ENCODE results near the gene TAS1R3.
A peak's percentile ranks its signal among the peaks of the same experiment; 100 is the strongest.

The TAS1R3 gene

DNA sequence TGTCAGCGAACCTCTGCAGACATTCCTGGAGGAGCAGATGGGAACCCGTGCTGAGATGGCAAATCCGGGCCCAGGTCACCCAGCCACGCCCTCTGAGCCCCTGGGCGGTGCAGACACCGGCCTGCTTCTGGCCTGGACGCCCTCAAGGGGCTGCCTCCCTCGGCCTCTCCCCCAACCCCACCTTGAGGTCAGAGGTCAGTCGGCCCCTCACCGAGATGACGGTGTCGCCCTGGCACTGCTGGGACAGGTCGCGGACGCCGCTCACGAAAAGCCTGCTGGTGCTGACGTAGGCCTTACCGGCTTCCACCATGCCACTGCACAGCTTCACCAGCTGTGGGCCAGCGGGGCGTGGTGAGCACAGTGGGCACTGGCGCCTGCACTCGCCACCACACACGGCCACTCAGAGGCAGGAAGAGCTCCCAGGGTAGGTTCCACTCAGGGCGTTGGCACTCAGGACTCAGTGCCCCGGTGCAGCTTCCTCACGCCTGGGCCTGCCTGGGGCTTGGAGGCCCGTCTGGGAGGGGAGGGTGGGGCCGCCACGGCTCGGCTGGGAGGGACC is 28.1 kb upstream of the TAS1R3 start:
- TF ChIP-seq, protein P1, sequence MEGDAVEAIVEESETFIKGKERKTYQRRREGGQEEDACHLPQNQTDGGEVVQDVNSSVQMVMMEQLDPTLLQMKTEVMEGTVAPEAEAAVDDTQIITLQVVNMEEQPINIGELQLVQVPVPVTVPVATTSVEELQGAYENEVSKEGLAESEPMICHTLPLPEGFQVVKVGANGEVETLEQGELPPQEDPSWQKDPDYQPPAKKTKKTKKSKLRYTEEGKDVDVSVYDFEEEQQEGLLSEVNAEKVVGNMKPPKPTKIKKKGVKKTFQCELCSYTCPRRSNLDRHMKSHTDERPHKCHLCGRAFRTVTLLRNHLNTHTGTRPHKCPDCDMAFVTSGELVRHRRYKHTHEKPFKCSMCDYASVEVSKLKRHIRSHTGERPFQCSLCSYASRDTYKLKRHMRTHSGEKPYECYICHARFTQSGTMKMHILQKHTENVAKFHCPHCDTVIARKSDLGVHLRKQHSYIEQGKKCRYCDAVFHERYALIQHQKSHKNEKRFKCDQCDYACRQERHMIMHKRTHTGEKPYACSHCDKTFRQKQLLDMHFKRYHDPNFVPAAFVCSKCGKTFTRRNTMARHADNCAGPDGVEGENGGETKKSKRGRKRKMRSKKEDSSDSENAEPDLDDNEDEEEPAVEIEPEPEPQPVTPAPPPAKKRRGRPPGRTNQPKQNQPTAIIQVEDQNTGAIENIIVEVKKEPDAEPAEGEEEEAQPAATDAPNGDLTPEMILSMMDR (IDR thresholded peaks at IDR 0.05; ENCODE audit: low read depth, low read length, missing control alignments) = no peak
- no peak for DNase-seq (ENCODE audit: low read depth)
- H3K4me3 ChIP-seq (ENCODE audit: low read depth, low read length) = no peak overlapping the region

DNA sequence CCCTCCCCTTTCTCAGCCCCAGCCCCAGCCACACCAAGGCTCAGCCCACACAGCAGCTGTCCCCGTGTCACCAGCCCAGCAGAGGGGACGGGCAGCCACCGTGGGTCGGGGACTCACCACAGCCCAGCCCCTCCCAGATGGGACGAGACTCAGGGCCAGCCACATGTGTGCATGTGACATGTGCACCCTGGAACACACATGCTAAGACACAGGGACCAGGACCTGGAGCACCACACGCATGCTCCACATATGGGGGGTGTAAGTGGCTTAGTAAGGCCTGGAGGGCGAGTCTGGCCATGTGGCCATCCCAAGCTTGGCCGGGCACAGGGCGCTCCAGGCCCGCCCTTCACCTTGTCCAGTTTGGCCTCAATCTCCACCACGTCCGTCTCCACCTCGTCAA is 27.3 kb upstream of the TAS1R3 start:
- no peak for DNase-seq (ENCODE audit: low read depth)
- TF ChIP-seq, protein P1 (IDR thresholded peaks at IDR 0.05; ENCODE audit: low read depth, low read length, missing control alignments) = no peak
- no peak overlapping the region for H3K4me3 ChIP-seq (ENCODE audit: low read depth, low read length)

DNA sequence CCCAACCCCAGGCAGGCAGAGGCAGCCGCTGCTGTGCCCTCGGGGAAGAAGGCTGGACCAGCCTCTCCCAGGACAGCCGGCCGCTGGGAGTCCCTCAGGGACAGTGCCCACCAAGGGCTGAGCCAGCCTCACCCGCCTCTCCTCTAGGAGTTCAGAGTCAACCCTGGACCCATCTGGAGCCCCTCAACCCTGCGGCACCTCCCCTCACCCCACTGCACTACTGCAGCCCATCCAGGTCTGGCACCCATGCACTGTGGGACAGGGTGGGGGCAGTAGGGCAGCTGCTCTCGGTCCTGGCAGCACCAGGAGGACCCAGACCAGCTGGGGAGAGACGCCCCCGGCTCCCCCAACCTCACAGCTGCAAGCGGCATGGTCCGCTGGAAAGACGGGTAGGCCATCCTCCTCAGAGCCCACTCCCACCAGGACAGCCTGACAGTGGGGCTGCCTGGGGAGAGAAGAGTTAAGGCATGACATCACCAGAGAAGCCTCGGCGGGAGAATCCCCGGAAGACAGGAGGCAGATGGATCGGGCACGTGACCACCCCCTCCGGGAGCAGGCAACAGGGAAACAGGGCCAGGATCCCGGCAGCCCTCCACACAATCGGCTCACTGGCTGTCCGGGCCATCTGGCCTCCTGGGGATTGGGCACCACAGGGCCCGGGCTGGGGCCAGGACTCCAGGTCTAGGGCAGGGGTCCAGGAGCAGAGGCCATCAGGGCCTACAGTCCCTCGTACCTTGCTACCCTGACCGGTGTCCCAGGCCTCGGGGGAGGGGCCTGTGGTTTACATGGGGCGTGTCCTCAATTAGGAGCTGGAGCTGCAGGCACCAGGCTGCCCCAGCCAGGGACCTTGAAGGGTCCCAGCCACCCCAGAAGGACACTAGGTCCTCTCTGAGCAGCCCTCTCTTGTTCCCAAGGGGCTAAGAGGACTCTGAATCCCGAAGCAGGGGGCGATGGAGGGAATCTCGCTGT is 26.5 kb upstream of the TAS1R3 start:
- no peak for DNase-seq (ENCODE audit: low read depth)
- TF ChIP-seq, protein P1 (IDR thresholded peaks at IDR 0.05; ENCODE audit: low read depth, low read length, missing control alignments) = no peak
- H3K4me3 ChIP-seq (ENCODE audit: low read depth, low read length) = peak overlapping the region; percentile 76

DNA sequence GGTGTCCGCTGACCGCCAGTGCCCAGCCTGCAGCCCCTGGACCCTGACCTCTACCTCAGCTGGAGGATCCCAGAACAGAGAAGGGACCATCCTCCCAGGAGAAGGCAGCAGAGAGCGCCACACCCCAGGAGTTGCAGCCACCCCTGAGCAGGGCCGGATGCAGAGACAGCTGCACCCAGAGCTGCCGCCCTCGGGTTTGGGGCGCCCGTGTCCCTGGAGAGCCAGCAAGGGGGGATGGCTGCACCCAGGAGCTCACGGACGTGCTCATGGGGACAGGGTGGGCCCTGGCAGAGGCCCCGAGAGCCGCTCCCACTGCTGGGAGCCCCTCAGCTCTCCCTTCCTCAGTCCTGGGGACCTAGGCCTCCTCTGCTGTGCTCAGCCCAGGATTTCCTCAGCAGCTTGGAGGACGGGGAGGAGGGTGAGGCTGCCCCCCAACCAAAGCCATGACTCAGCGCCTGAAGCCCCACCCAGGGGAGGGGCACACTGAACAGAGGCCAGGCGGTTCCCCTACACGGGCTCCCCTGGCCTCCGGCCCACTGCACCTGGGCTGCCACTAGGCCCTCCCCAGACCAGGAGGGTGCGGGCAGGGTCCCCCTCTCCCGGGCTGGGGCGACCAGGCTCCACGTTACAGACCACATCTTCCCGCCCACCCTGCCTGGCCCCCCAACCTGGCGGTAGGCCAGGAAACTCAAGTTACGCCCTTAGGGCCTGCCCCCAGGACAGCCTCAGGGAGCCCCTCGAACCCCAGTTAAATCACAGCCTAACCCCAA is 25.6 kb upstream of the TAS1R3 start:
- TF ChIP-seq, protein P1 (IDR thresholded peaks at IDR 0.05; ENCODE audit: low read depth, low read length, missing control alignments) = peak; percentile 16
- DNase-seq (ENCODE audit: low read depth) = peak; percentile 33
- H3K4me3 ChIP-seq (ENCODE audit: low read depth, low read length) = peak overlapping the region; percentile 76

DNA sequence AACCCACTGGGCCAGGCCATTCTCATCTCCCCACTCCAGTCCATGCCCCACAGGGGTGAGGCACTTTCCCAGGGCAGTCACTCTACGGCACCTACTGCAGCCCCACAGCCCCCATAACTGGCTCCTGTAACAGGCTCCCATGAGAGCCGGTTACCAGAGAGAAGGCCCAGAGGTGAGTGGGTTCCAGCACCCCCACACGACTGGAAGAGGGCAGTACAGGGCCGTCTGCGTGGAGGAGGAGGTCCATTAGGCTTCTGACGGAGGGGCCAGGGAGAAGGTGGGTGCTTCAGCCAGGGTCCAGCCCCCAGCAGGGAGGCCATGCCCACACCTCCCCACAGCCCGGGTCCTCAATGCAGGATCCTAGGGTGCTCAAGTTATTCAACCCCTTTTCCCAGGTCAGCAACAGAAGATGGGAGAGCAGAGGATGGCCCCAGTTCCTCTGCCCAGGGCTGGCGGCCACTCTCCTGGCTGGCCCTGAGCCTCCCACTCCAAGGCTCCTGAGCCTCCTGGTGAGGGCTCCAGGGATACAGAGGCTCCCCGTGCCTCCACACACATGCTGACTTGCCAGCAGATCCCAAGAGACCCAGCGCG is 24.9 kb upstream of the TAS1R3 start:
- TF ChIP-seq, protein P1 (IDR thresholded peaks at IDR 0.05; ENCODE audit: low read depth, low read length, missing control alignments) = peak; percentile 45
- DNase-seq (ENCODE audit: low read depth) = no peak
- H3K4me3 ChIP-seq (ENCODE audit: low read depth, low read length) = peak overlapping the region; percentile 76

DNA sequence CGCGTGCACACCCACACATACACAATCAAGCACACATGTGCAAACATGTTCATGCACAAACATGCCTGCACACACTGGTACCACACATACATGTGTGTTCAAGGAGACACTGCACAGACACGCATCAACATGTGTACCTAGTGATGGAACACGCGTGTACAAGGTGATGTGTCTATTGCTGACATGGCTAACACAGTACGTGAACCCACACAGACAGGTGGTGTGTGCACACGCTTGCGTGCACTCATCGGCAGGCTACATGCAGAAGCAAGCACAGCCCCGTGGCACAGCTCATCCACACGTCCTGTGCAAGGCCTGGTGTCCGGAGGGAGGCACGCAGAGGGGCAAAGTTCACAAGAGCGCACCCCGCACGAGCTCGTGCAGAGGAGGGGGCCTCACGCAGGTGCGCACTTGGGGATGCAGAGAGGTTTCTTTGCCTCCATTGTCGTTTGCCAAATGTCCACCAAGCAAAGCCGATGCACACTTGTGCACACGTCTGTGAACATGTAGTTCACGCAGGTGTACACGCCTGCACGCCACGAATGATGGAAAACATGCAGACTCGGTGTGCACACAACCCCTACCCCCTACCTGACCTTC is 24.3 kb upstream of the TAS1R3 start:
- peak overlapping the region; percentile 76 for H3K4me3 ChIP-seq (ENCODE audit: low read depth, low read length)
- TF ChIP-seq, protein P1 (IDR thresholded peaks at IDR 0.05; ENCODE audit: low read depth, low read length, missing control alignments) = no peak
- no peak for DNase-seq (ENCODE audit: low read depth)
